GM18498 (cell line): ENCODE measurements around the gene AGPAT2.
"Not testable (repeated sequence)": the region's sequence is repeated elsewhere in the genome, so short reads cannot be mapped to it uniquely, and the experiment has no call there.

Experiments
- ATAC-seq: cut with Tn5 transposase; IDR thresholded peaks from one replicate; pipeline ENCODE4 v1.9.1; 2021; ENCODE audit warnings: mild to moderate bottlenecking, moderate library complexity; ENCODE audit not compliant: unreplicated experiment

AGPAT2 gene

GRCh38 chr9:136720898-136721338, 33.7 kb upstream of the AGPAT2 start:
- no peak for ATAC-seq

- ATAC-seq = no peak
Measured at GRCh38 chr9:136720251-136720897, 33.1 kb upstream of the AGPAT2 start.

GRCh38 chr9:136719195-136719880, 32.1 kb upstream of the AGPAT2 start:
- no peak for ATAC-seq

- ATAC-seq = no peak
Measured at GRCh38 chr9:136718345-136719194, 31.3 kb upstream of the AGPAT2 start.

- no peak for ATAC-seq
Measured at GRCh38 chr9:136717399-136717798, 30.1 kb upstream of the AGPAT2 start.

GRCh38 chr9:136714893-136715274, 27.6 kb upstream of the AGPAT2 start:
- no peak for ATAC-seq

GRCh38 chr9:136714096-136714892, 27.0 kb upstream of the AGPAT2 start:
- ATAC-seq = no peak

GRCh38 chr9:136713550-136713949, 26.3 kb upstream of the AGPAT2 start:
- ATAC-seq = no peak

GRCh38 chr9:136712690-136713544, 25.7 kb upstream of the AGPAT2 start:
- ATAC-seq = no peak

GRCh38 chr9:136711751-136712689, 24.8 kb upstream of the AGPAT2 start, which contains the start of gene DIPK1B:
TSS of gene DIPK1B (plus strand) at chr9:136712572. CDS start at chr9:136712666, 94 bp downstream.
- ATAC-seq = no peak

- ATAC-seq = not testable (repeated sequence)
Measured at GRCh38 chr9:136711219-136711648, 24.0 kb upstream of the AGPAT2 start.

- no peak for ATAC-seq
Measured at GRCh38 chr9:136710543-136710942, 23.3 kb upstream of the AGPAT2 start.

- ATAC-seq = no peak
Measured at GRCh38 chr9:136709454-136710109, 22.3 kb upstream of the AGPAT2 start.

GRCh38 chr9:136707849-136708517, 20.7 kb upstream of the AGPAT2 start:
- no peak for ATAC-seq

GRCh38 chr9:136707011-136707410, 19.8 kb upstream of the AGPAT2 start:
- ATAC-seq = no peak

- no peak for ATAC-seq
Measured at GRCh38 chr9:136705564-136705963, 18.3 kb upstream of the AGPAT2 start.

- not testable (repeated sequence) for ATAC-seq
Measured at GRCh38 chr9:136704741-136705140, 17.5 kb upstream of the AGPAT2 start.
